NOMO-1 treated with DMSO at 0.1 percent for 48 hours (cell line): ENCODE results near the gene IL33.

Experiments
- DNase-seq: peaks from one replicate; lab custom pipeline; 2025; ENCODE audit not compliant: unreplicated experiment; lab: John Stamatoyannopoulos, UW

IL33 gene

GRCh38 chr9:6216951-6217350 lies 1.3 kb downstream of the IL33 start:
- no peak for DNase-seq

- no peak for DNase-seq
Observed at GRCh38 chr9:6218099-6218502, 2.5 kb downstream of the IL33 start.

- DNase-seq = no peak
Observed at GRCh38 chr9:6219040-6219439, 3.4 kb downstream of the IL33 start.

- DNase-seq = no peak
Observed at GRCh38 chr9:6219981-6220380, 4.4 kb downstream of the IL33 start.

- no peak for DNase-seq
Observed at GRCh38 chr9:6224393-6225154, 9.0 kb downstream of the IL33 start.

- no peak for DNase-seq
Observed at GRCh38 chr9:6226696-6227095, 11.1 kb downstream of the IL33 start.

GRCh38 chr9:6229186-6229585 lies 13.6 kb downstream of the IL33 start:
- no peak for DNase-seq

- DNase-seq = no peak
Observed at GRCh38 chr9:6229619-6230018, 14.0 kb downstream of the IL33 start.

GRCh38 chr9:6230037-6230780 lies 14.6 kb downstream of the IL33 start:
- no peak for DNase-seq

GRCh38 chr9:6232336-6232945 lies 16.8 kb downstream of the IL33 start:
- no peak for DNase-seq

GRCh38 chr9:6234014-6234413 lies 18.4 kb downstream of the IL33 start:
- DNase-seq = no peak

- no peak for DNase-seq
Observed at GRCh38 chr9:6237267-6237666, 21.7 kb downstream of the IL33 start.

GRCh38 chr9:6239048-6239461 lies 23.4 kb downstream of the IL33 start:
- DNase-seq = no peak

GRCh38 chr9:6239694-6240093 lies 24.1 kb downstream of the IL33 start:
- DNase-seq = no peak

- DNase-seq = no peak
Observed at GRCh38 chr9:6243746-6244145, 28.1 kb downstream of the IL33 start.

- DNase-seq = no peak
Observed at GRCh38 chr9:6247266-6247665, 31.7 kb downstream of the IL33 start.

GRCh38 chr9:6268826-6269397 lies 53.3 kb downstream of the IL33 start:
- DNase-seq = no peak

GRCh38 chr9:6270896-6271295 lies 55.3 kb downstream of the IL33 start:
- no peak for DNase-seq

- no peak for DNase-seq
Observed at GRCh38 chr9:6271508-6272228, 56.1 kb downstream of the IL33 start.

GRCh38 chr9:6272229-6272598 lies 56.6 kb downstream of the IL33 start:
- no peak for DNase-seq

- no peak for DNase-seq
Observed at GRCh38 chr9:6277417-6277816, 61.8 kb downstream of the IL33 start.
